Testis (tissue), 3 donors: Measurements from ENCODE around the gene CD151. TPM values are rescaled to one million over a fixed set of nuclear protein-coding genes. Genes with fewer than 3 reads are reported as not detected.

ENCODE experiments used
- DNase-seq: peaks from one replicate; pipeline ENCODE4 v3.0.0-alpha.2; 2019
- H3K27ac ChIP-seq, 2 donors: fragments of 200-600 bp; sonication (generic); one replicate each; pipeline ENCODE4 v1.5.1; 2019
- H3K27me3 ChIP-seq: fragments of 200-600 bp; sonication (generic); one replicate; pipeline ENCODE4 v1.5.1; 2019
- H3K36me3 ChIP-seq: fragments of 200-600 bp; sonication (generic); one replicate; pipeline ENCODE4 v1.5.1; 2017; ENCODE audit warnings: low read depth; ENCODE audit errors: missing control alignments
- H3K4me1 ChIP-seq: fragments of 200-600 bp; sonication (generic); one replicate; pipeline ENCODE4 v1.5.1; 2019
- H3K4me3 ChIP-seq, 2 donors: fragments of 200-600 bp; sonication (generic); one replicate each; pipeline ENCODE4 v1.5.1; 2017 to 2019
- H3K9me3 ChIP-seq: fragments of 200-600 bp; sonication (generic); one replicate; pipeline ENCODE4 v1.5.1; 2017
- CTCF ChIP-seq, 3 experiments: fragments of 450-650 bp in 2 of 3; fragments of 200-600 bp in 1 of 3; sonication (generic) in 1 of 3; IDR thresholded peaks; one replicate each; pipeline ENCODE4 v1.5.1; 2016 to 2019; ENCODE audit warnings: antibody characterized with exemption in 3 of 3, mild to moderate bottlenecking in 2 of 3, moderate library complexity in 1 of 3
- POLR2A ChIP-seq: fragments of 450-650 bp; IDR thresholded peaks from one replicate; pipeline ENCODE4 v1.6.1; 2017; ENCODE audit warnings: antibody characterized with exemption, mild to moderate bottlenecking, moderate library complexity
- WGBS, 2 donors: methylation state at CpG; one replicate each; pipeline ENCODE4 v1.1.5; 2018; 5-methylcytosine and 5-hydroxymethylcytosine counted together
- intact Hi-C: fragments of 100-400 bp; cut with DNase I; formaldehyde crosslinking; loops from one replicate; pipeline ENCODE4 v1.15.1; 2023; ENCODE audit warnings: low total_unique reads
- polyA plus RNA-seq: library from polyadenylated mRNA; stranded (reverse); fragments of 350-450 nt; fragmentation: Illumina TruSeq; extraction: RNeasy Lipid Tissue Mini Kit (QIAGEN cat#74804); gene quantifications from one replicate; pipeline ENCODE4 v1.2.3, GENCODE V29; 2014; ENCODE audit warnings: low read depth, low replicate concordance; ENCODE audit not compliant: insufficient read depth
- total RNA-seq, 2 donors: library from RNA; depleted of rRNA; stranded (reverse); fragments of >200 nt; gene quantifications; one replicate each; pipeline ENCODE4 v1.2.3, GENCODE V29; 2016

The CD151 gene
- total and polyA plus RNA-seq, 3 donors from 2014 or later, result 108 to 201 (median 195) TPM

- H3K4me1 ChIP-seq, result no peaks in the 10 kb centered on the region
- TF ChIP-seq CTCF (IDR thresholded peaks at IDR 0.05) (no peak), POLR2A (no peak)
- 87 to 91% methylated on average over 21 of the region's 21 CpGs for WGBS, 2 donors
- no peaks in the 10 kb centered on the region for H3K9me3 ChIP-seq
- H3K27me3 ChIP-seq, result no peaks in the 10 kb centered on the region
- H3K36me3 ChIP-seq, result no peaks in the 10 kb centered on the region
- no peak overlapping the region for H3K4me3 ChIP-seq
- H3K27ac ChIP-seq, result no peak overlapping the region
- intact Hi-C loops, result no loop called here
- DNase-seq, result no peak
Measured at GRCh38 chr11:875769-876301, 43.1 kb downstream of the CD151 start.

- no peaks in the 10 kb centered on the region for H3K9me3 ChIP-seq
- H3K27me3 ChIP-seq, result no peaks in the 10 kb centered on the region
- no peak overlapping the region for H3K27ac ChIP-seq
- no peaks in the 10 kb centered on the region for H3K4me1 ChIP-seq
- TF ChIP-seq CTCF (IDR thresholded peaks at IDR 0.05) (no peak), POLR2A (no peak)
- DNase-seq, result peak; percentile 77
- H3K4me3 ChIP-seq, result no peak overlapping the region
- no peaks in the 10 kb centered on the region for H3K36me3 ChIP-seq
- 61% methylated on average over 12 of the region's 12 CpGs; no CpG with 5 or more reads in 1 of the 2 donors for WGBS, 2 donors
- intact Hi-C loops, result no loop called here
Measured at GRCh38 chr11:876545-876944, 43.8 kb downstream of the CD151 start.

GRCh38 chr11:877565-877964 is 44.8 kb downstream of the CD151 start:
- intact Hi-C loops, result no loop called here
- H3K36me3 ChIP-seq, result no peaks in the 10 kb centered on the region
- TF ChIP-seq POLR2A (no peak), CTCF (IDR thresholded peaks at IDR 0.05) (no peak)
- H3K27me3 ChIP-seq, result no peaks in the 10 kb centered on the region
- H3K4me1 ChIP-seq, result no peaks in the 10 kb centered on the region
- H3K4me3 ChIP-seq, result no peak overlapping the region
- DNase-seq, result no peak
- H3K27ac ChIP-seq, result no peak overlapping the region
- 93 to 96% methylated on average over 10 to 11 of the region's 11 CpGs for WGBS, 2 donors
- no peaks in the 10 kb centered on the region for H3K9me3 ChIP-seq

GRCh38 chr11:880447-880846 is 47.7 kb downstream of the CD151 start:
- Histone ChIP-seq H3K4me3 (no peak overlapping the region), H3K27ac (no peak overlapping the region), H3K36me3 (no peaks in the 10 kb centered on the region), H3K9me3 (no peaks in the 10 kb centered on the region), H3K27me3 (no peaks in the 10 kb centered on the region), H3K4me1 (no peaks in the 10 kb centered on the region)
- no peak for TF ChIP-seq CTCF (IDR thresholded peaks at IDR 0.05)
- no peak for TF ChIP-seq POLR2A
- intact Hi-C loops, result no loop called here
- no peak for DNase-seq
- WGBS, 2 donors, result 93% methylated on average over 9 to 14 of the region's 14 CpGs

- no peak overlapping the region for H3K4me3 ChIP-seq
- H3K9me3 ChIP-seq, result no peaks in the 10 kb centered on the region
- WGBS, 2 donors, result 92% methylated on average over 10 to 14 of the region's 14 CpGs
- no peak overlapping the region for H3K27ac ChIP-seq
- no peaks in the 10 kb centered on the region for H3K27me3 ChIP-seq
- intact Hi-C loops, result no loop called here
- H3K36me3 ChIP-seq, result no peaks in the 10 kb centered on the region
- H3K4me1 ChIP-seq, result no peaks in the 10 kb centered on the region
- DNase-seq, result no peak
- TF ChIP-seq CTCF (IDR thresholded peaks at IDR 0.05) (no peak), POLR2A (no peak)
Measured at GRCh38 chr11:882596-882995, 49.8 kb downstream of the CD151 start.
